ENCODE data around the gene LTBP1. TPM values are rescaled to one million over a fixed set of nuclear protein-coding genes. Genes with fewer than 3 reads are reported as not detected.

The LTBP1 gene
- total RNA-seq, 1 donor from 2014 or later, result 327 TPM

DNA sequence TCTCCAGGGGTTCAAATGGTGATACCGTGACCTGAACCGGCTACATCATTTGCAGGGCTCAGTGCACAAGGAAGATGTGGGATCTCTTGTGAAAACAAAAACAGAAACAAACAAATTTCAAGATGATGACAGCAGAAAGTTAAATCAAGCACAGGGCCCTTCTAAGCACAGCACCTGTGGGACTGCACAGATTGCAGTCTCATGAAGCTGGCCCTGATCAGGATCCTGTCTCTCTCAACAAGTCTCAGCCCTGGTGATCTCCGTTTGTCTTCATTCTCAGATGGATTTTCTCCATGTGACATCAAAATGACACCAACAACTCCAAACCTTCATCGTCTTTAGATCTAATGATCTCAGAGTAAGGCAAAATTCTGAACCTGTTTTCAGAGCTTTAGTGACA lies 39.7 kb downstream of the LTBP1 start:
- no peak overlapping the region for H3K27ac Mint-ChIP-seq (ENCODE audit: unreplicated experiment)
- no peak overlapping the region for H3K4me3 Mint-ChIP-seq (ENCODE audit: unreplicated experiment)
- peaks cover 13% of the 10 kb centered on the region for H3K4me1 Mint-ChIP-seq (ENCODE audit: unreplicated experiment)

DNA sequence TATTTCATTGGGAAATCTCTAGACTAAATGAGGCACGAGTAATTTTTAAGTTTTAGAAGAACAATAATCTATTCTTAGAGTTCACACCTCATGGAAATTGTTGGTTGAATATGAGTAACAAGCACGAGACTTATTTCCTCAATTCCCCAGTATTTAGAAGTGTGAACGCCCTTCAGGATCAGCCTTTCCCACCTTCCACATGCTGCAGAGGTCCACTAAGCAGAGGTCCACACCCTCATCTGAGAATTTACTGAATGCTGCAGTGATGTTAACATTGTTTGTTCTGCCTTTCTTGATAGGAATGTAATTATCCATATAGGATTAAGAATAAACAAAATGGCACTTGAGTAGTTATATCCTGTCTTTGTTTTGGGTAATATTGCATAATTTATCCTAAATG lies 41.8 kb downstream of the LTBP1 start:
- peaks cover 9% of the 10 kb centered on the region for H3K27me3 Mint-ChIP-seq (ENCODE audit: unreplicated experiment)
- H3K27ac Mint-ChIP-seq (ENCODE audit: unreplicated experiment), result no peak overlapping the region
- TF ChIP-seq, protein P1, sequence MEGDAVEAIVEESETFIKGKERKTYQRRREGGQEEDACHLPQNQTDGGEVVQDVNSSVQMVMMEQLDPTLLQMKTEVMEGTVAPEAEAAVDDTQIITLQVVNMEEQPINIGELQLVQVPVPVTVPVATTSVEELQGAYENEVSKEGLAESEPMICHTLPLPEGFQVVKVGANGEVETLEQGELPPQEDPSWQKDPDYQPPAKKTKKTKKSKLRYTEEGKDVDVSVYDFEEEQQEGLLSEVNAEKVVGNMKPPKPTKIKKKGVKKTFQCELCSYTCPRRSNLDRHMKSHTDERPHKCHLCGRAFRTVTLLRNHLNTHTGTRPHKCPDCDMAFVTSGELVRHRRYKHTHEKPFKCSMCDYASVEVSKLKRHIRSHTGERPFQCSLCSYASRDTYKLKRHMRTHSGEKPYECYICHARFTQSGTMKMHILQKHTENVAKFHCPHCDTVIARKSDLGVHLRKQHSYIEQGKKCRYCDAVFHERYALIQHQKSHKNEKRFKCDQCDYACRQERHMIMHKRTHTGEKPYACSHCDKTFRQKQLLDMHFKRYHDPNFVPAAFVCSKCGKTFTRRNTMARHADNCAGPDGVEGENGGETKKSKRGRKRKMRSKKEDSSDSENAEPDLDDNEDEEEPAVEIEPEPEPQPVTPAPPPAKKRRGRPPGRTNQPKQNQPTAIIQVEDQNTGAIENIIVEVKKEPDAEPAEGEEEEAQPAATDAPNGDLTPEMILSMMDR (IDR thresholded peaks at IDR 0.05; ENCODE audit: unreplicated experiment), result no peak
- no peaks in the 10 kb centered on the region for H3K9me3 Mint-ChIP-seq (ENCODE audit: unreplicated experiment)
- peaks cover 29% of the 10 kb centered on the region for H3K4me1 Mint-ChIP-seq (ENCODE audit: unreplicated experiment)
- DNase-seq (ENCODE audit: low spot score), result no peak
- peaks cover 49% of the 10 kb centered on the region for H3K36me3 Mint-ChIP-seq (ENCODE audit: low read depth, unreplicated experiment)
- H3K4me3 Mint-ChIP-seq (ENCODE audit: unreplicated experiment), result no peak overlapping the region

More for the DNA sequence above, 39.7 kb downstream of the LTBP1 start:
- Mint-ChIP-seq H3K9me3 (ENCODE audit: unreplicated experiment) (no peaks in the 10 kb centered on the region), H3K27me3 (ENCODE audit: unreplicated experiment) (peaks cover 6% of the 10 kb centered on the region), H3K36me3 (ENCODE audit: low read depth, unreplicated experiment) (peaks cover 48% of the 10 kb centered on the region)
- no peak for DNase-seq (ENCODE audit: low spot score)
- TF ChIP-seq, protein P1 (IDR thresholded peaks at IDR 0.05; ENCODE audit: unreplicated experiment), result no peak

DNA sequence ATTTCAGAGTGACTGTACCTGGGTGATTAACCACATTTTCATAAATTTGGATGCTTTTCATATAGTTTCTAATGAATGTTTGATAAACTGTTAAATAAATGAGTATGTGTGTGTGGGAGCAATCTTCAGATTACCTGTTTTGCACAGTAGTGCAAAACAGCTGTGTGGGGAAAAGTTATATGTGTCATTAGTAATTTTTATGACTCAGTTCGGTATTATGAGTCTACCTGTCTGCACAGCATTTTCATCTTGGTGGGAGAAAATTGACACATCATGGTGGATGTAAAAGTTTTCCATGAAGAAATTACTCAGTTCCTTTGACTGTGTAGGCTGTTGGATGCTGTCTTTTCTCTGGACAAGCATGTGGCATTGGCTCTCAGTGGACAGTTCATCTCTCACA lies 43.8 kb downstream of the LTBP1 start:
- Mint-ChIP-seq H3K27ac (ENCODE audit: unreplicated experiment) (no peak overlapping the region), H3K4me3 (ENCODE audit: unreplicated experiment) (no peak overlapping the region), H3K9me3 (ENCODE audit: unreplicated experiment) (no peaks in the 10 kb centered on the region), H3K36me3 (ENCODE audit: low read depth, unreplicated experiment) (peaks cover 48% of the 10 kb centered on the region), H3K4me1 (ENCODE audit: unreplicated experiment) (peaks cover 35% of the 10 kb centered on the region), H3K27me3 (ENCODE audit: unreplicated experiment) (peaks cover 9% of the 10 kb centered on the region)
- DNase-seq (ENCODE audit: low spot score), result no peak
- TF ChIP-seq, protein P1 (IDR thresholded peaks at IDR 0.05; ENCODE audit: unreplicated experiment), result no peak

DNA sequence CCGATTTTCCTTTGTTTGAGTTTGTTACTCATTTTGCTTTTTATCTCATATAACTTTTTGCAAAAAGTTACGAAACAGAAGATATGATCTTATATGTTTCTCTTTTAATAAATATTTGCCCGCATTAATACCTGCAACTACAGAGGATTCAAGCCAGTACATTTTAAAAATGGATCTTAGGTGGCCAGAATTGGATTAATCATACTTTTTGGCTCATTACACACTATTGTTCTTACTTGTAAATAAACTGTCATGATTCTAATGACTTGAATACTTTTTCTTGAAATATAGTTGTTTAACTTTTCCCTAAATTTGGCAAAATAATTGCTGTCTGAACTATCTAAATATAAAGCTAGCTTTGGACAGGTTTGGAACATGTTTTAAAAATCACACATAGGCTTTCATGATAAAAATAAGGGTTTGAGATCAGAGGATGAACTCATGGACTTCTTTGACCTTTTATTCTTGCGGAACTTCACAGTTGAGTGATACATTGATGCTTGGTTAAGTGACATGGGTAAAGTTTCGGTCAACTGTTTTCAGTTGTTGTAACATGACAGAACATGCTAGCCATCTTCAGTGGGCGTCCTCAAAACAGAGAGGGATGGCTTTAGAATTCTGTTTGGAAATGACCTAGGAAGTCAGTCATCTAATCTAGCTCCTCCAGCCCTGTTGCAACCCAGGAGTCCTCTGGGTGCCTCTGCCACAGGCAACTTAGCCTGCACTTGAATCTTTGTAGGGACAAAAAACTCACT lies 44.5 kb downstream of the LTBP1 start:
- no peak overlapping the region for H3K27ac Mint-ChIP-seq (ENCODE audit: unreplicated experiment)
- peaks cover 32% of the 10 kb centered on the region for H3K4me1 Mint-ChIP-seq (ENCODE audit: unreplicated experiment)
- H3K4me3 Mint-ChIP-seq (ENCODE audit: unreplicated experiment), result no peak overlapping the region
- peaks cover 46% of the 10 kb centered on the region for H3K36me3 Mint-ChIP-seq (ENCODE audit: low read depth, unreplicated experiment)
- TF ChIP-seq, protein P1 (IDR thresholded peaks at IDR 0.05; ENCODE audit: unreplicated experiment), result no peak
- H3K27me3 Mint-ChIP-seq (ENCODE audit: unreplicated experiment), result peaks cover 10% of the 10 kb centered on the region
- H3K9me3 Mint-ChIP-seq (ENCODE audit: unreplicated experiment), result no peaks in the 10 kb centered on the region
- DNase-seq (ENCODE audit: low spot score), result no peak

DNA sequence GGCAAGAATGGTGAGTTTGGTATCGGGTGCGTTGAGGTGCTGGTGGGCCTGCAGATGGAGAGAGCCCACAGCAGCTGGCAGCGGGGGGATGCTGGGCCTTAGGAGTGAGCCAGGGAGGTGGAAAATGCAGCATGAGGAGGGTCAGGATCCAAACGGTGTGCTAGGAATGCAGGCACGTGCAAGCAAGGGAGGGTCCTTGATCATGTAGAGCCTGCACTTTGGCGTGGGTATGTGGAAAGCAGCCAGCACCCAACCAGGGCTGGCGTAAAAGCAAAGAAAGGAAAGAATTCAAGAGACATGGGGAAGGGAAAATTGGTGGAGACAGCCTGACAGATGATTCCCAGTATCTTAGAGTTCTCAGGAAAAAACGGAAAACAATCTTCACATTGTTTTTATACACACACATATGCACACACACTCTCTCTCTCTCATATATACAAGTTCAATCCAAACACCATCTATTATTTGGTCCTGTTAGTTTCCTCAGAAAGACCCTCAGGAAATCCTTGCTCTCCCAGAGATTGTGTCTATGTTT lies 46.3 kb downstream of the LTBP1 start:
- H3K4me3 Mint-ChIP-seq (ENCODE audit: unreplicated experiment), result peak overlapping the region; percentile 6
- peak overlapping the region; percentile 19 for H3K27ac Mint-ChIP-seq (ENCODE audit: unreplicated experiment)
- TF ChIP-seq, protein P1 (IDR thresholded peaks at IDR 0.05; ENCODE audit: unreplicated experiment), result no peak
- no peak for DNase-seq (ENCODE audit: low spot score)
- H3K36me3 Mint-ChIP-seq (ENCODE audit: low read depth, unreplicated experiment), result peaks cover 35% of the 10 kb centered on the region
- H3K9me3 Mint-ChIP-seq (ENCODE audit: unreplicated experiment), result no peaks in the 10 kb centered on the region
- peaks cover 23% of the 10 kb centered on the region for H3K4me1 Mint-ChIP-seq (ENCODE audit: unreplicated experiment)
- peaks cover 11% of the 10 kb centered on the region for H3K27me3 Mint-ChIP-seq (ENCODE audit: unreplicated experiment)
